Inflammatory macrophage treated with lipopolysaccharide for 1 hour (primary cell): ENCODE data around the gene PRM1.
A peak's percentile ranks its signal among the peaks of the same experiment; 100 is the strongest.

Source experiments
- DNase-seq, 2 donors: peaks; one replicate each; pipeline ENCODE4 v3.0.0-alpha.2; 2020 to 2022

PRM1 gene

DNA sequence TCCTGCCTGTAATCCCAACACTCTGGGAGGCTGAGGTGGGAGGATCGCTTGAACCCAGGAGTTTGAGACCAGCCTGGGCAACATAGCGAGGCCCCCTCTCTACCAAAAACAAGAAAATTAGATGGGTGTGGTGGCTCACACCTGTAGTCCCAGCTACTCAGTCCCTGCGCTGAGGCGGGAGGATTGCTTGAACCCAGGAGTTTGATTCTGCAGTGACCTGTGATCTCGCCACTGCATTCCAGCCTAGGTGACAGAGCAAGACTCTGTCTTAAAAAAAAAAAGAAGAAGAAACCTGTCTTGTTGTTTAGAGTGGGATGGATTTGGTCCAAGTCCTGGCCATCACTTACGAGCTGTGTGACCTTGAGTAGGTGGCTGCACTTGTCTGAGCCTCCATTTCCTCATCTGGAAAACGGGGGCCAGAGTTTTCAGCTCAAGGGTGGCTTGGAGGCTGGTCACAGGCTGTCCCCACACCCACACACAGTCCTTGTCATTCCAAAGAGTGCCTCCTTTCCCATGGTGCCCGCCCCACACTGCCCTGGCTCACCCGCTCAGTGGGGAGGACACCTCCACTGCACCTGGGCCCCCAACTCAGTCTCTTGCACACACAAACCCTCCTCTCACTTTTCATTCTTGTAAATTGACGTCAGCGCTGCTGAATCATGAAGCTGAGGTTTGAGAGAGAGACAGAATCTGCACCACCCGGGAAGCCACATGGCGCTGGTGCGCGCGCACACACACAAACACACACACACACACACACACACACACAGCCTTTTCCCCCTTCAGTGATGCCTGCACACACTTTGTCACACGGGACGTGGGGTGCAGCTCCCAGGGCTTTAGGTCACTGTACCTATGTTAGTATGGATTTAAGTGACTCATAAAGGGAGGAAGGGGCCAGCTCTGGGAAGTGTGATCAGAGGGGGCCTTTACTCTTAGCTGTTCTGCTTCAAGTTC is 29.3 kb downstream of the PRM1 start:
- peak in 1 of 2 donors; percentile 36 for DNase-seq

DNA sequence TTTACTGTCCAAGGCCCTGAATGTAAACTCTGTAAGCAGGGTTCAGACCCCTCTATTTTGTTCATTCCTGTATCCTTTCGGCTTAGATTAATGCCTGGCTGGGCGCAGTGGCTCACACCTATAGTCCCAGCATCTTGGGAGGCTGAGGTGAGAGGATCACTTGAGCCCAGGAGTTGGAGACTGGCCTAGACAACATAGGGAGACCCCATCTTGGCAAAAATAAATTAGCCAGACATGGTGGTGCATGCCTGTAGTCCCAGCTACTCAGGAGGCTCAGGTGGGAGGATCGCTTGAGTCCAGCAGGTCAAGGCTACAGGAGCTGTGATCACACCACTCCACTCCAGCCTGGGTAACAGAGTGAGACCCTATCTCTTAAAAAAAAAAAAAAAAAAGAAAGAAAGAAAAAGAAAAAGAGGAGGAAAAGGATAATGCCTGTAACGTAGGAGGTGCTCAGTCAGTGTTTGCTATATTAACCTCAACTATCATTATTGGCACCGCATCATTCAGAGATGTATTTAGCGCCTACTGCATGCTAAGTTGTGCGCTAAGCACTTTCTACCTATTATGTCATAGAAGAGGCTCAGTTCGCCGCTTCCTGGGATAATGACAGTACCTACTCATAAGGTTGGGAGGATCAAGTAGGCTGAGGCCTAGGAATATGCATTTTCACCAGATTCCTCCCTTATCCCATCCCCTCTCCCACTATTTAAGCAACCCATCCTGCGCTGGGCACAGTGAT is 30.2 kb downstream of the PRM1 start:
- DNase-seq = no peak

DNA sequence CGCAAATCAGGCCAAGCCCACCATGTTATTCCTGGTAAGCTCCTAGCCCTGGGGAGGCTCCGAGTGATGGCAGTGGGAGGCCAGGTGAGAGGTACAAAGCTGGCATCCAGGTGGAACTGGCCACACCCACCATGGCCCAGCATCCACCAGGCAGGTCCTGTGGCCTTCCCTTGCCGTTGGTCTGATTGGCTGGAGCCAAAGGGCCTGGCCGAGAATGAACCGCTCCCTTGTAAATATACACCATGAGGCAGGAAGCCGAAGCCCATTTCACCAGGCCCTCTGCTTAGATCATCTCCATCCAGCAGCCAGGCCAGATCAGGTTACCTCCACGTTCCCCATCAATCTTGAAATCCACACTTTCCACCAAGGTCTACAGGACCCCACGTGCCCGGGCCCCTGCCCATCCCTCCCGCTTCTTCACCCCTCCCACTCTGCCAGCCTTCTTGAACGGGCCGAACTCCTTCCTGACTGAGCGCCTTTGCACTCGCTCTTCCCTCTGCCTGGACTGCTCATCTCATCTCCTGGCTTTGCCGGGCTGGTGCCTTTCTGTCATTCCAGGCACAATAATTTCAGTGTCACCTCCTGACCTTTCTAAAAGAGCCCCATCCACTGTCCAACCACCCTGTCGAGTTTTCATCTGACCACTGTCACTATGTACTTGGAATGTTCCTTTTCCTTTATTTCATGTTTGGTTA is 30.9 kb downstream of the PRM1 start:
- no peak for DNase-seq

DNA sequence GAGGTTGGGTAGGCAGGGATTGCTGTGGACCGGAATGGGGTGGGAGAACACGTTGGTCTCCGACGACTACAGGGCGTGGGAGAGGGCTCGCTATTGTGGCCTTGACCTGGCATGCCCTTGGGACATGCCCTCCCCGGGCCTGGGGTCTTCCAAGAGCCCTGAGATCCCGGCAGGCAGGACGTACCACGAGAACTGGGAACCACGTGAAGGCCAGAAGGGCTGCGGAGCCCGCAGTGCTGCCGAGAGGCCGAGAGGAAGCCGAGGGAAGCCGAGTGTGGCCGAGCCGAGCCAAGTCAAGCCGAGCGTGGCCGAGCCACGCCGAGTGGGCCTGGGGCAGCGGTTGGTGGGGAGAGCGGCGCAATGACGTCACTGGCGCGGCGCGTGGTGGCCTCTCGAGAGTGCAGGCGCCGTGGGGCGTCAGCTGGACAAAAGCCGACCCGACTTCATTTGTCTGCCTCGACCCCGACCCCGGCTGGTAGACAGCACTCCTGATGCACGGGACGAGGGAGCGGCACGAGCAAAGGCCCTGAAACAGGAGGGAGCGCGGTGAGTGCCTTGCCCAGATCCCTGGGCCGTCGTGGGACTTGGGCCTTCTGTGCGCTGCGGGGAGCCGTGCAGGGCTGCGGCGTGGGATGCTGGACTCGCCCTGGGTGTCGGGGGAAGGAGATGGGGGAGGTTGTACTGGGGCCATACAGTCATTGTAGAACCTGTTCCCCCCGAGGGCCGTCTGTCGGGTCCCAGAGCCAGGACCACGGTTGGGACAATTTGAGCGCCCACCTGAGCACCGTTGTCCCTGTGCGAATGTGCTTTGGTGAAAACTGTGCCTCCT is 31.7 kb downstream of the PRM1 start:
- no peak for DNase-seq

DNA sequence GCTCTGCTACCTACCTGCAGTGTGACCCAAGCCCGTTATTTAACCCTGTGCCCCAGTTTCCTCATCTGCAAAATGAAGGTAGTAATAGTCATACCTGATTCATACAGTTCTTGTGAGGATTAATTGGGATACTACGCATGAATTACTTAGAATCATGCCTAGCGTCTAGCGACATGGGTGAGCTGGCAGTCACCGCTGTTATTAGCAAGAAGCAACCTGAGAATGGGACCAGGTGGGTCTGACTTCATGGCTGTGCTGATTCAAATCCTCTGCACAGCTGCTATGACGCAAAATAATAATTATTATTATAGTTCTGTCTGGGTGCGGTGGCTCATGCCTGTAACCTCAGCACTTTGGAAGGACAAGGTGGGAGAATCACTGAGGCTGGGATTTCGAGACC is 33.0 kb downstream of the PRM1 start:
- DNase-seq = no peak

DNA sequence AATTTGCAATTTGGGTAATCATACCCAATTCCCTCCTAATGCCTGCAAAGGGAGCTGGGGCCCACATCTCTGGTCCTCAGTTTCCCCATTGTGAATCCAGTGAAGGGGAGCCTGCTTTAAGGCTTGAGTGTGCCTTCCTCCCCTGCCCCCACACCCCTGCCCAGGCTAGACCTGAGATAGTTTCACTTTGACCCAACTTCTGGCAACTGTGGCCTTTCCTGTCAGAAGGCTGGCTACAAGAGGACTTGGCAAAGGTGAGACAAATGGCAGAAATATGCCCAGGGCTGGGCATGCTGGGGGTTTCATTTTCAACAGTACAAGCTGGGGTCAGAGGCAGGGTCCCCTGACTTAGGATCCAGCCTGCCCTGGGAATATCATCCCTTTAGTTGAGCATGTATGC is 35.1 kb downstream of the PRM1 start:
- DNase-seq = no peak

DNA sequence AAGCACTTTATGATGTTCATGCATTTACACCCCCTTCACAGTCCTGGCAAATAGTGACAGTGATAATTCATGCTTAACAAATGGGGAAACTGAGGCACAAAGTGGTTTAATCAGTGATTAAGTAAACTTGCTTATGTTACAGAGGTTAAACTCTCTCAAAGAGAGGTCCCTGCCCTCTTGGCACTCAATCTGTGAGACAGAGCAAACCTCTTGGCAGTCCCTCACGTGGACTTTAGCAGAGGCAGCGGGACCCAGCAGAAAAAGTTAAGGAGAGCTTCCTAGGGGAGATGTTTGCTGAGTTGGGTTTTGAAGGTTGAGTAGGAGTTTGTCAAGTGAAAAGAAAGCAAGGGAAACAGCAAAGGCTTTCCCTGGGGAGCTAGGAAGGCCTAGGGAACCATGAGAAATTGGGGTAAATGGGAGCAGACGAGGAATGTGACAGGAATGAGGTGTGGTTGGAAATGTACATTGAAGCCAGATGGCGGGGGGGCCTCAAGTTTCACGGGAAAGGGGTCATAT is 35.9 kb downstream of the PRM1 start:
- no peak for DNase-seq

DNA sequence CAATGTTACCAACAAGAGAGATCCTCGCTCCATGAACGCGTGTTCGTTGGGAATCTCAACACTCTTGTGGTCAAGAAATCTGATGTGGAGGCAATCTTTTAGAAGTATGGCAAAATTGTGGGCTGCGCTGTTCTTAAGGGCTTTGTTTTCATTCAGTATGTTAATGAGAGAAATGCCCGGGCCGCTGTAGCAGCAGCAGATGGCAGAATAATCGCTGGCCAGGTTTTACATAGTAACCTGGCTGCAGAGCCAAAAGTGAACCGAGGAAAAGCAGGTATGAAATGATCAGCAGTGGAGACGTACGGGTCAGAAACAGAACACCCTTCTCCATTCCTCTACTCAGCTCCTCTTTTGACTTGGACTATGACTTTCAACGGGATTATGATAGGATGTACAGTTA is 38.5 kb downstream of the PRM1 start:
- no peak for DNase-seq

DNA sequence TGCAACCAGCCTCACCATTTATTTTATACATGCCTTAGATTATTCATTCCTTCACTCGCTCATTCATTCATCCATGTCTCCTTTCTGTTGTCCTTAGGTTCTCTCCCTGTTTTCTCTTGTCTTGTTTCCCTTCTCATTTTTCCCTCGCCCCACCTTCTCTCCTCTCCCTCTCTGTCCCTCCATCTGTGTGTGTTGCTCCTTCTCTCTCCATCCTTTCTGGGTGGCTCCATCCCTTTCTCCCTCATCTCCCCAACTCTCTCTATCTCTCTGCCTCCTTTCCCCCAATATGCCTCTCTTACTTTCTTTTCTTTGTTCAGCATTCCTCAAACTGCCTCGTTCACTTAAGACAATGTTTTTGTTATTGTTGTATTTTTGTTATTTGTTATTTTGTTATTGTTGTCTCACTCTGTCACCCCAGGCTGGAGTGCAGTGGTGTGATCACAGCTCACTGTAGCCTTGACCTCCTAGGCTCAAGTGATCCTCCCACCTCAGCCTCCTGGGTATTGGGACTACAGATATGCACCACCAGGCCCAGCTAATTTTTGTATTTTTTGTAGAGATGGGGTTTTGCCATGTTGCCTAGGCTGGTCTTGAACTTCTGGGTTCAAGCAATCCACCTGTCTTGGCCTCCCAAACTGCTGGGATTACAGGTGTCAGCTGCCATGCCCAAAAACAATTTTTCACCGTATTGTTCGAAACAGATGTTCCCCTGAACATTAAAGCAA is 39.5 kb downstream of the PRM1 start:
- DNase-seq = no peak

DNA sequence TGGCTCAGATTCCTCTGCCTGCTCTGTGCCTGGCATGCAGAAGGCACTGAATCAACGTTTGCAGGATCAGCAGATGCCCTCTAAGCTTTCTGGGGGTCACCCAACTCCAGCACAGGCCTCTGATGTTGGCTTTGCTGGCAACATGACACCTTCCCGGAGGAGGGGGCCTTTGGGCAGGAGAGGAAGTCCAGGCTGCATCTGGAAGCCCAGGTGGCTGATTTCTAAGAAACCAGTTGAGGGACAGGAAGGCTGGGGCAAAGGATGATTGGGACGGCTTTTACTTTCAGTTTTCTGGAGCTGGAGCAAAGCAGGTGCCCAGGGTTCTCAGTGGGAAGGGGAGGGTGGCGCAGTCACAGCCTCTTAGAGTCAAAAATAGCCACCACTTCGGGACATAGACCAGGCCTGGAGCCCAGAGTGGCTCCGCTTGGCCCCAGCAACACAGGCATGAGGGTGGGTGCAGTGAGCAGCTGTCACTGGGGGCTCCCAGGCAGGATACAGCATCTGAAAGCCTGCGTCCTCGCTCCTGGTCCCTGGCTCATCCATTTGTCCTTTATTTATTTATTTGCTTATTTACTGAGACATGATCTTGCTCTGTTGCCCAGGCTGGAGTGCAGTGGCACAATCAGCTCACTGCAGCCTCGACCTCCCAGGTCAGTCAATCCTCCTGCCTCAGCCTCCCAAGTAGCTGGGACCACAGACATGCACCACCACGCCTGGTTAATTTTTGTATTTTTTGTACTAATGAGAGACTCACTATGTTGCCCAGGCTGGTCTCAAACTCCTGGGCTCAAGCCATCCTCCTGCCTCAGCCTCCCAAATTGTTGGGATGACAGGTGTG is 40.3 kb downstream of the PRM1 start:
- no peak for DNase-seq

DNA sequence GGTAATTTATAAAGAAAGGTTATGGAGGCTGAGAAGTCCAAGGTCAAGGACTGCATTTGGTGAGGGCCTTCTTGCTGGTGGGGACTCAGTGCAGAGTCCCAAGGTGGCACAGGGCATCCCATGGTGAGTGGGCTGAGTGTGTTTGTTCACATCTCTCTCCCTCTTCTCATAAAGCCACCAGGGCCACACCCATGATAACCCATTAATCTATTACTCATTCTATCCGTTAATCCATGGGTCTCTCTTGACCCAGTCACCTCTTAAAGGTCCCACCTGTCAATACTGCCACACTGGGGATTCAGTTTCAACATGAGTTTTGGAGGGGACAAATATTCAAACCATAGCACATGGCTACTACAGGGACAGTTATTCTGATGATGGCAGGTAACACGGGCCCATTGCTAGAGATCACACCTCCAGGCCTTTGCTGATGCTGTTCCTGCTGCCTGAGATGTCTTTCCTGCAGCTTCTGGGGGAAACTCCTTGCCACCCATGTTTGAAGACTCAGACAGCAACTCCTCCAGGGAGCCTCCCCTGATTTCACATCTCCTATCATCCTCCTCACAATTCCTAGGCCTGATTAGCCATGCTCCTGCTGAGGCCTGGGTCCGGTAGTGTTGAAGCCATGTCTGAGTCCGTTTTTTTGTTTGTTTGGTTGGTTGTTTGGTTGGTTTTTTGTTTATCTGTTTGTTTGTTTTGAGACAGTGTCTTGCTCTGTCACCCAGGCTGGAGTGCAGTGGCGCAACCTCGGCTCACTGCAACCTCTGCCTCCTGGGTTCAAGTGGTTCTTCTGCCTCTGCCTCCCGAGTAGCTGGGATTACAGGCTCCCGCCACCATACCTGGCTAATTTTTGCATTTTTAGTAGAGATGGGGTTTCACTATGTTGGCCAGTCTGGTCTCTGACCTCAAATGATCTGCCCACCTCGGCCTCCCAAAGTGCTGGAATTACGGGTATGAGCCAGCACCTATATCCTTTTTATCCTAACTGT is 41.2 kb downstream of the PRM1 start:
- no peak for DNase-seq

DNA sequence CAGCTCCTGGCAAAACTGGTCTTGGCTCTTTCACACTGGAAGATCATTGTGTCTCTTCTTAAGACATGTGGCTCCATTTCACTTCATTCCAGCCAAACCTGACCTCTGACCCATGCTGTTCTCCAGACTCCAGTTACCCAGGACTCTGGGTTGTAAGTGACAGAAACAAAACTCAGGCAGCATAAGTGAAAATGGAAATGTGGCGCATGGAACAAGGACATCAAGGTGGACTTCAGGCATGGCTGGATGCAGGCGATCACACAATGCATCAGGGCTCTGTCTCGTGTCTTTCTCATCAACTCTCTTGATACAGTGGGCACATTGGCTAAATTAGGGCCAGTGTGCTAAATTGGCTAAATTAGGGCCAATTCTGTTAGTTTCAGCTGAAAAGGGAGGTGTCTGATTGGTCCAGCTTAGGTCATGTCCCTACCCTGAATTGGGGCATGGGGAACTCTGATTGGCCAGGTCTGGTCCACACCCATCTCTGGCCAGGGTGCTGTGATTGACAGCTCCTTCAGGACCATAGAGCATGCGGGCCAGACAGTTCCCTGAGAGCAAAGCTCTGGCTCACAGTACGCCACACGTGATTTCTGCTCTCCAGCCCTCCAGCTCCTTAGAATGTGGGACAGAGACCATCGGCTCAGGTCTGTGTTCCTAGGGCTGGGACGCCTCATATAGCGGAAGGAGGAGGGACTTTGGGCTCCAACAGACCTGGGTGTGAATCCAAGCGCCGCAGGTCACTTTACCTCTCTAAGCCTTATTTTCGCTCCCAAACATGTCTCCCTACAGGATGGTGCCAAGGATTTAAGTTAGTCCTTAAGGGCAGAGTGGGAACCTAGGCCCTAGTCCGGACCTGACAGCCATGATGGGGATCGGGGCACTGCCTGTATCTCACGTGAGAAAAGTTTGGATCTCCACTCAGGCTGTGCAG is 42.6 kb downstream of the PRM1 start:
- no peak for DNase-seq

DNA sequence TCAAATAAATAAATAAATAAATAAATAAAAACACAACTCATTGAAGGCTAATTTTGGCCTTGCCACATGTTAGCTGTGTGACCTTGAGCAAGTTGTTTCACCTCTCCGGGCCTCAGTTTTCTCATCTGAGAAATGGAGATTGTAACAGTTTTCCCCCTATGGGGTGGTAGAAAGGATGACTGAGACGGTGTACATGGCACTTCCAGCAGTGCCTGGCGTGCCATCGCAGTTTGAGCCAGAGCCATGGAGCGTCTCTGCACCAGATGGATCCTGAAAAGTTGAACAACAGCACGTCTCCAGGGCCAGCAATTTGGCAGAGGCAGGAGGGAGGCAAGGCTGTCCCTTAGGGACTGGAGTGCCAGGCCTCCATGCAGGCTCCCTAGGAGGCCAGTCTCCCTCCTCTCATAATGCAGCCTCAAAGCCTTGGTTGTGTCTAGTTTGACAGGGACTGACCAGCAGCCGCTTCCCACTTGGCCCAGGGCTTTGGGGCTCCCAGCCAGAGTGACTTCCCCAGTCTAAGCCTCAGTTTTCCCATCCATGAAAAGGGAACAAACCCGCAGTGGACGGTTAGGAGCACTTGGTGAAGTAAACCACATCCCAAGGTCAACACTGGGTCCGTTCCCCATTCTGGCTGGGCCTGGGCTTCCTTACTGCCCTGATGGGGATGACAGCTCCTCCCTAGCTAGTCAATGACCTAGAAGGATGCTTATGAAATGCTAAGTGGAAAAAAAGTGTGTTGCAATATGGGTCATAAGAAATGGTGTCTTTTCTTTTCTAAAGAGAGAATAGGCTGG is 44.5 kb downstream of the PRM1 start:
- peak; percentile 96 for DNase-seq

DNA sequence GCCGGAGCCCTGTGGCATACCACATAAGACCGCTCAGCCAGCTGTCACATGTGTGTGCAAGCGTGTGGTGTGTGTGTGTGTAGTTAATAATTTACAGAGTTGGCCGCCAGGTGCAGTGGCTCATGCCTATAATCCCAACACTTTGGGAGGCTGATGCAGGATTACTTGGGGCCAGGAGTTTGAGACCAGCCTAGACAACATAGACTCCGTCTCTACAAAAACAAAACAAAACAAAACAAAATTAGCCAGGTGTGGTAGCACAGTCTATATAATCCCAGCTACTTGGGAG is 45.5 kb downstream of the PRM1 start:
- no peak for DNase-seq

DNA sequence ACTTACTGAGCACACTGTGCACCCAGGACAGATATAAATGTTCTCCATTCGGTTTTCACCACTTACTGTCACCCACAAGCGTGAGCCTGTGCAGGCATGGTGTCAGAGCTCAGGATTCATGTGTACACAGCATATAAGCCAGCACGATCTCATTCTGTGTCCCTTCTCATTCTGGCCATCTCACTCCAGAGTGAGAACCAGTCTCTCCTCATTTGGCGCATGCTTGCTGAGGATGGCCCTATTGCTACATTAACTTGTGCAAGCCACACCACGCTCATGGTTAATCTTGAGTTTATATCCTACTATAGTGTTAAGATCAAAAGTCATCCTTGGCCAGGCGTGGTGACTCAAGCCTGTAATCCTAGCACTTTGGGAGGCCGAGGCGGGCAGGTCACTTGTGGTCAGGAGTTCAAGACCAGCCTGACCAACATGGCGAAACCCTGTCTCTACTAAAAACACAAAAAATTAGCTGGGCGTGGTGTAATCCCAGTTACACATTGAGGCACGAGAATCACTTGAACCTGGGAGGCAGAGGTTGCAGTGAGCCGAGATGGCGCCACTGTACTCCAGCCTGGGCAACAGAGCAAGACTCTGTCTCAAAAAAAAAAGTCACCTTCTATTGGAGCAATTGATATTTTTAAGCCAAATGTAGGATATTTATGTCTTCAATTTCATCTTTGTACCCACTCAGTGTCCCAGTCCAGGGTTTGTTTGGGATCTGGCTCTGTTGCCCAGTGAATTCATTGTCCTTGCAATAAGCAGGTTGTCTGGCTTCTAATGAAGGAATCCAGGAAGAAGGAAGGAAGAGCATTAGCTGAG is 46.0 kb downstream of the PRM1 start:
- peak; percentile 61 to 72 for DNase-seq

DNA sequence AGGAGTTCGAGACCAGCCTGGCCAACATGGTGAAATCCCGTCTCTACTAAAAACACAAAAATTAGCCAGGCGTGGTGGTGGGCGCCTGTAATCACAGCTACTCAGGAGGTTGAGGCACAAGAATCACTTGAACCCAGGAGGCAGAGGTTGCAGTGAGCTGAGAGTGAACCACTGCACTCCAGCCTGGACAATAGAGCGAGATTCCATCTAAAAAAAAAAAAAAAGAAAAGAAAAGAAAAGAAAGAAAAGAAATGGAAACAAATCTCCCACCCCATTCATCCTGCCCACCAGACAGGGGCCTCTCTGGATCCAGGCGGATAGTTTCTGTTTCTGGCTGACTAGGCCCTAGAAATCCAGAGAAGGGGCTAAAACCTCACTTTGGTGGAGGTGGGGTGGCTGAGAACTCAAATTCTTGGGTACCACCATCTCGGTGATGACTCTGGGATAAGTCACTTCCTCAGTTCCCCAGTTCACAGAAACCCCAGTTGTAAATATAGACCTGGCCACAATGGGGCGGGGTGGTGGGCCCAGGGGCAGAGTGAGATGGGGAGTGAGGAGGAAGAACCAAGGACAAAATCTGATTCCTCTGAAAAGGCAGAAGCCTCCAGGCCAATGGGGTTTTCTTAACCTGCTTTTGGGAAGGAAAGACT is 47.3 kb downstream of the PRM1 start:
- DNase-seq = no peak
